HFFc6 (cell line): ENCODE measurements around the gene ENO2. TPM values are rescaled to one million over a fixed set of nuclear protein-coding genes. Genes with fewer than 3 reads are reported as not detected.
A peak's percentile ranks its signal among the peaks of the same experiment; 100 is the strongest.
"Not testable (repeated sequence)": the region's sequence is repeated elsewhere in the genome, so short reads cannot be mapped to it uniquely, and the experiment has no call there.

ENCODE experiments used
- DNase-seq: peaks from one replicate; pipeline ENCODE4 v3.0.0-alpha.2; 2018
- H3K27ac Mint-ChIP-seq: 2 replicates; pipeline ENCODE4 v1.8.0; 2020; ENCODE audit warnings: mild to moderate bottlenecking, mixed read lengths
- H3K27me3 Mint-ChIP-seq: 2 replicates; pipeline ENCODE4 v1.8.0; 2021; ENCODE audit warnings: mild to moderate bottlenecking, moderate library complexity, mixed read lengths; ENCODE audit not compliant: insufficient read depth
- H3K36me3 Mint-ChIP-seq: 2 replicates; pipeline ENCODE4 v1.8.0; 2021; ENCODE audit warnings: low read depth, mixed read lengths
- H3K4me1 Mint-ChIP-seq: 2 replicates; pipeline ENCODE4 v1.8.0; 2020; ENCODE audit warnings: low read depth, mixed read lengths
- H3K4me3 Mint-ChIP-seq: 2 replicates; pipeline ENCODE4 v1.8.0; 2020; ENCODE audit warnings: mild to moderate bottlenecking, moderate library complexity, mixed read lengths
- H3K9me3 Mint-ChIP-seq: 2 replicates; pipeline ENCODE4 v1.8.0; 2020; ENCODE audit warnings: mild to moderate bottlenecking, mixed read lengths
- total RNA-seq, 6 experiments: library from RNA; stranded (reverse); fragmentation: NEBNext Ultra II Directional; extraction: Animal tissue kit (Norgen Biotek cat#: 25700); gene quantifications; 2 replicates in 1 of 6; 3 replicates in 5 of 6; pipeline ENCODE4 v1.2.3, GENCODE V29; 2021
- TF ChIP-seq, protein P1 (sequence below): fragments of 200-600 bp; sonication (generic); IDR thresholded peaks from 2 replicates; pipeline ENCODE4 v1.5.0; 2021; ENCODE audit warnings: antibody characterized with exemption, mild to moderate bottlenecking

ENO2 gene
- total RNA-seq, 6 experiments from 2014 or later = 18.9 to 26.9 (median 24.7) TPM

DNA sequence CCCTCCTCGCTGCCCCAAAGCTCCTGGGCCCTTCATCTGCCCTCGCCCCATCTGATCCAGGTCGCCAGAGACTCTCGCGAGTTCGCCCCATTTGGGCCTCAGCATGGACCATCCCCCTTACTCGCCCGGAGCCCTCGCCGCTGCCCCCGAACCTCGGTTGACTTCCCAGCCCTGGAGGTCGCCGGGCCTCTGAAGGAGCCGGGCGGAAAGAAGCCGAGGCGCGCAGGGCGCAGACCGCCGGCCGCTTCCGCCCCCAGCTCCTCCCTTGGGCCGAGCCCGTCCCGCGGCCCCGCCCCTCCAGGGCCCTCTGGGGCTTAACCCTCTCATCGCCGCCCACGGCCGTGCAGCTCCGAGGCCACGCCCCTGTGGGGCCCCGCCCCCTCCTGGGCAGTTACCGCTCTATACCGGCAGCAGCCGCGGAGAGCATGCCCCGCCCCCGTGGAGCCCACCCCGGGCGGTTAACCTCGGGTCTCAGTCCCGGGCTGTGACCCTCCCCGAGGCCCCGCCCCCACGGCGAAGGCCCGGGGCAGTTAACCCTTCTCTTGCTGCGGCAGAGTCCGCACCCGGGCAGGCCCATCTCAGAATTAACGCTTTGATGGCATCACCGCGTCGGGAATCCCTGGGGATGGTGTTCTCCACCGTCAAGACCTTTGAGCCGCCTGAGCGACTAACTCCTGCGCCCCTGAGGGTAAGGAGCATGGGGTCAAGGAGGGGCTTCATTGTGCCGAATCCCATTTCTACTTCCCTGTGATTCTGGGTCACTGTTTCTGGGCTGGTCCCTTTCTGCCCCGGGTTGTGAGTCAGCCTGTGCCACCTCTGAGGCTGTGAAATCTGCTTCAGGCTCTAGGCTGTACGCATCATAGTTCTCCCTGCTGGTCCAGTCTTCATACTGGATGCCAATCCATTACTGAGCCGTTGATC is 41.0 kb upstream of the ENO2 start, which contains the start of gene SPSB2:
Gene SPSB2, minus strand, starts transcription at position 210 of the 921 bp plus-strand sequence. CDS start 402 bp downstream, outside the sequence.
- Mint-ChIP-seq H3K27me3 (peaks cover 6% of the 10 kb centered on the region; the same call in 1 of the 2 replicates), H3K4me1 (peaks cover 52% of the 10 kb centered on the region), H3K27ac (peak within 1 kb of the TSS; percentile 91), H3K9me3 (no peaks in the 10 kb centered on the region), H3K36me3 (peaks cover 31% of the 10 kb centered on the region), H3K4me3 (peak within 1 kb of the TSS; percentile 93)
- DNase-seq = peak; percentile 89
- TF ChIP-seq, protein P1, sequence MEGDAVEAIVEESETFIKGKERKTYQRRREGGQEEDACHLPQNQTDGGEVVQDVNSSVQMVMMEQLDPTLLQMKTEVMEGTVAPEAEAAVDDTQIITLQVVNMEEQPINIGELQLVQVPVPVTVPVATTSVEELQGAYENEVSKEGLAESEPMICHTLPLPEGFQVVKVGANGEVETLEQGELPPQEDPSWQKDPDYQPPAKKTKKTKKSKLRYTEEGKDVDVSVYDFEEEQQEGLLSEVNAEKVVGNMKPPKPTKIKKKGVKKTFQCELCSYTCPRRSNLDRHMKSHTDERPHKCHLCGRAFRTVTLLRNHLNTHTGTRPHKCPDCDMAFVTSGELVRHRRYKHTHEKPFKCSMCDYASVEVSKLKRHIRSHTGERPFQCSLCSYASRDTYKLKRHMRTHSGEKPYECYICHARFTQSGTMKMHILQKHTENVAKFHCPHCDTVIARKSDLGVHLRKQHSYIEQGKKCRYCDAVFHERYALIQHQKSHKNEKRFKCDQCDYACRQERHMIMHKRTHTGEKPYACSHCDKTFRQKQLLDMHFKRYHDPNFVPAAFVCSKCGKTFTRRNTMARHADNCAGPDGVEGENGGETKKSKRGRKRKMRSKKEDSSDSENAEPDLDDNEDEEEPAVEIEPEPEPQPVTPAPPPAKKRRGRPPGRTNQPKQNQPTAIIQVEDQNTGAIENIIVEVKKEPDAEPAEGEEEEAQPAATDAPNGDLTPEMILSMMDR = no peak

DNA sequence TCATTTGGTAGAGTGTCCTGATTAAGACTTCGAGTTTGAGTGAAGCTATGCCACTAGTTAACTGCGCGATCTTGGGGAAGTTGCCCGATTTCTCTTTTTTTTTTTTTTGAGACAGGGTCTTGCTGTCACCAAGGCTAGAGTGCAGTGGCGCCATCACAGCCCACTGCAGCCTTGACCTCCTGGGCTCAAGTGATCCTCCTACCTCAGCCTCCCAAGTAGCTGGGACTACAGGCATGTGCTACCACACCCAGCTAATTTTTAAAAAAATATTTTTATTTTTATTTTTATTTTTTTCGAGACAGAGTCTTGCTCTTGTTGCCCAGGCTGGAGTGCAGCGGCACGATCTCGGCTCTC is 40.4 kb upstream of the ENO2 start:
- peaks cover 25% of the 10 kb centered on the region for H3K36me3 Mint-ChIP-seq
- H3K4me3 Mint-ChIP-seq = peak overlapping the region; percentile 93
- not testable (repeated sequence) for H3K9me3 Mint-ChIP-seq, DNase-seq, H3K27me3 Mint-ChIP-seq
- H3K4me1 Mint-ChIP-seq = peaks cover 46% of the 10 kb centered on the region
- H3K27ac Mint-ChIP-seq = peak overlapping the region; percentile 91

DNA sequence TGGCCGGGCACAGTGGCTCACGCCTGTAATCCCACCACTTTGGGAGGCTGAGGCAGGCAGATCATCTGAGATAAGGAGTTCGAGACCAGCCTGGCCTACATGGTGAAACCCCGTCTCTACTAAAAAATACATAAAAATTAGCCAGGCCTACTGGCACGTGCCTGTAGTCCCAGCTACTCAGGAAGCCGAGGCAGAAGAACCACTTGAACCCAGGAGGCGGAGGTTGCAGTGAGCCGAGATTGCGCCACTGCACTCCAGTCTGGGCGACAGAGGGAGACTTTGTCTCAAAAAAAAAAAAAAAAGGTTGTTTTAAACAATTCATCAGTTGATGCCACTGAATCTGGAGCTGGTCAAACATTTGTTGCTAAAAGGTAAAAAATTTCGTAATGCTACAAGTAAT is 34.6 kb upstream of the ENO2 start:
- not testable (repeated sequence) for DNase-seq, H3K27ac Mint-ChIP-seq, H3K36me3 Mint-ChIP-seq, H3K4me3 Mint-ChIP-seq, H3K27me3 Mint-ChIP-seq, H3K4me1 Mint-ChIP-seq, H3K9me3 Mint-ChIP-seq

DNA sequence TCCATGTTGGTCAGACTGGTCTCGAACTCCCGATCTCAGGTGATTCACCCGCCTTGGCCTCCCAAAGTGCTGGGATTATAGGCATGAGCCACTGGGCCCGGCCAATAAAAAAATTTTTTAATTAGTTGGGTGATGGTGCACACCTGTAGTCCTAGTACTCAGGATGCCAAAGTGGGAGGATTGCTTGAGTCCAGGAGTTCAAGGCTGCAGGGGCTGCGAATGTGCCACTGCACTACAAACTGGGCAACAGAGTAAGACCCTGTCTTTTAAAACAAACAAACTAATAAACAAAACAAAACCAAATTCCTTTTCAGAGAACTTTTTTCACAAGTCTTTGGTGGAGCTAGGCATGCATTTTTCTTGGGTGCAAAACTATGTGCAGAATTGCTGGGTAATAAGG is 31.1 kb upstream of the ENO2 start:
- no peaks in the 10 kb centered on the region for H3K4me1 Mint-ChIP-seq
- no peak overlapping the region for H3K27ac Mint-ChIP-seq
- TF ChIP-seq, protein P1 = no peak
- H3K9me3 Mint-ChIP-seq = no peaks in the 10 kb centered on the region
- 0 out of 2 replicates have a peak, but pooled peaks cover 2% of the 10 kb centered on the region for H3K27me3 Mint-ChIP-seq
- DNase-seq = no peak
- H3K4me3 Mint-ChIP-seq = no peak overlapping the region
- H3K36me3 Mint-ChIP-seq = no peaks in the 10 kb centered on the region

DNA sequence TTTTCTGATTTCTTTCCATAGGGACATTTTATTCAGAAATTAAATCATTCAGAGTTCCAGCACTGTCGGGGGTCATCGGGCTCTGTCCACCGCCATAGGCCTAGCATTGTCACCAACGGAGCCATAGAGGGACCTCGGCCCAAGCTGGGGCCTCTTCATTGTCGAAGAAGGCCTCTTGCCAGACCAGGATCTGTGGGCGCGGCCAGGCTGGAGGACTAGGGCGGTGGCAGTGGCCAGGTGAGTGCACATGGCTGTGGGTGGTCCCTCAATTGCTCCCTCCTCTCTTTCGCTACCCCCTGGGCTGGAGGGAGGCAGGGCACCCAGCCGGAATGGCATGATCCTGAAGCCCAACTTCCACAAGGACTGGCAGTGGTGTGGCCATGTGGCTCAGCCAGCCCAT is 30.7 kb upstream of the ENO2 start:
- Mint-ChIP-seq H3K9me3 (no peaks in the 10 kb centered on the region), H3K4me1 (no peaks in the 10 kb centered on the region), H3K27me3 (0 out of 2 replicates have a peak, but pooled peaks cover 2% of the 10 kb centered on the region), H3K27ac (no peak overlapping the region), H3K4me3 (no peak overlapping the region), H3K36me3 (no peaks in the 10 kb centered on the region)
- TF ChIP-seq, protein P1 = no peak
- no peak for DNase-seq

DNA sequence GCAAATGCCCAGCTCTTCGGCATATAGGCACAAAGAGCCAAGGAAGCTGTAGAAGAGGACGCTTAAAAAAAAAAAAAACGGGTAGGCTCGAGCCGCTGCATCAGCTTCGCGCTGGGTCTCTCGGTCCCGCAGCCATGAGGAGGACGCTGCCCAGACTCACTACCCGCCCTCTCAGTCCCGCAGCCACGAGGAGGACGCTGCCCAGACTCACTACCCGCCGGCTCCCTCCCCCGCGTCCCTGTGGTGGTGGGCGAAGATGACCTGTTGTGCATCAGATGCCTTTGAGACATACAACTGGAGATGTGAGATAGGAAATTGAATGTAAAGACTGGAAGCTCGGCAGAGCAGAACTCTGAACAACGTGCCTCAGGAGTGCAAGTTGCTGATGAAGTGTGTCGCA is 29.8 kb upstream of the ENO2 start:
- H3K9me3 Mint-ChIP-seq = no peaks in the 10 kb centered on the region
- TF ChIP-seq, protein P1 = no peak
- no peaks in the 10 kb centered on the region for H3K36me3 Mint-ChIP-seq
- H3K27me3 Mint-ChIP-seq = 0 out of 2 replicates have a peak, but pooled peaks cover 2% of the 10 kb centered on the region
- H3K4me3 Mint-ChIP-seq = no peak overlapping the region
- no peak overlapping the region for H3K27ac Mint-ChIP-seq
- no peaks in the 10 kb centered on the region for H3K4me1 Mint-ChIP-seq
- DNase-seq = no peak

DNA sequence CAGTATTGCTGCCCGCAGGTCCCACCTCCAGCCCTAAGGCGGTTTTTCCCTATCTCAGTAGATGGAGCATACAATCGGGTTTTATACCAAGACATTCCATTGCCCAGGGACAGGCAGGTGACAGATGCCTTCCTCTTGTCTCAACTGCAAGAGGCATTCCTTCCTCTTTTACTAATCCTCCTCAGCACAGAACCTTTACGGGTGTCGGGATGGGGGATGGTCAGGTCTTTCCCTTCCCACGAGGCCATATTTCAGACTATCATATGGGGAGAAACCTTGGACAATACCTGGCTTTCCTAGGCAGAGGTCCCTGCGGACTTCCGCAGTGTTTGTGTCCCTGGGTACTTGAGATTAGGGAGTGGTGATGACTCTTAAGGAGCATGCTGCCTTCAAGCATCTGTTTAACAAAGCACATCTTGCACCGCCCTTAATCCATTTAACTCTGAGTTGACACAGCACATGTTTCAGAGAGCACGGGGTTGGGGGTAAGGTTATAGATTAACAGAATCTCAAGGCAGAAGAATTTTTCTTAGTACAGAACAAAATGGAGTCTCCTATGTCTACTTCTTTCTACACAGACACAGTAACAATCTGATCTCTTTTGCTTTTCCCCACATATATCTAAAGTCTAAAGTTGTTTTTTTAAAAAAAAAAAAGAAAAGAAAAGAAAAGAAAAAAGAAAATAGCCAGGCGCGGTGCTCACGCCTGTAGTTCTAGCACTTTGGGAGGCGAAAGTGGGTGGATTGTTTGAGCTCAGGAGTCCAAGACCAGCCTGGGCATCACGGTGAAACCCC is 28.0 kb upstream of the ENO2 start:
- H3K36me3 Mint-ChIP-seq, H3K27ac Mint-ChIP-seq, H3K4me3 Mint-ChIP-seq, H3K27me3 Mint-ChIP-seq, DNase-seq, H3K9me3 Mint-ChIP-seq: not testable (repeated sequence)
- peaks cover 11% of the 10 kb centered on the region for H3K4me1 Mint-ChIP-seq
